ENCODE measurements around the gene CYSTM1.

Gene CYSTM1

GRCh38 chr5:140225396-140225795, 50.4 kb downstream of the CYSTM1 start:
- TF ChIP-seq, protein P1, sequence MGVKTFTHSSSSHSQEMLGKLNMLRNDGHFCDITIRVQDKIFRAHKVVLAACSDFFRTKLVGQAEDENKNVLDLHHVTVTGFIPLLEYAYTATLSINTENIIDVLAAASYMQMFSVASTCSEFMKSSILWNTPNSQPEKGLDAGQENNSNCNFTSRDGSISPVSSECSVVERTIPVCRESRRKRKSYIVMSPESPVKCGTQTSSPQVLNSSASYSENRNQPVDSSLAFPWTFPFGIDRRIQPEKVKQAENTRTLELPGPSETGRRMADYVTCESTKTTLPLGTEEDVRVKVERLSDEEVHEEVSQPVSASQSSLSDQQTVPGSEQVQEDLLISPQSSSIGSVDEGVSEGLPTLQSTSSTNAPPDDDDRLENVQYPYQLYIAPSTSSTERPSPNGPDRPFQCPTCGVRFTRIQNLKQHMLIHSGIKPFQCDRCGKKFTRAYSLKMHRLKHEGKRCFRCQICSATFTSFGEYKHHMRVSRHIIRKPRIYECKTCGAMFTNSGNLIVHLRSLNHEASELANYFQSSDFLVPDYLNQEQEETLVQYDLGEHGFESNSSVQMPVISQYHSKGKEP (tag by site-specific recombination; IDR thresholded peaks at IDR 0.05): no peak
- no peak overlapping the region for H3K27ac ChIP-seq (ENCODE audit: extremely low read depth, low read depth, low read length)
- POLR2A ChIA-PET: no interaction called here
- CTCF ChIA-PET: interaction anchor here (2.6 kb wide), 1 partner anchor 126 kb away, joined by 6 read pairs; no protein-coding TSS in a partner anchor
- peaks cover 5% of the 10 kb centered on the region for H3K4me1 ChIP-seq (ENCODE audit: control insufficient read depth, insufficient read depth, low read length)
- no peak overlapping the region for H3K4me3 ChIP-seq (ENCODE audit: low read depth, low read length)
- no peaks in the 10 kb centered on the region for H3K9me3 ChIP-seq (ENCODE audit: control insufficient read depth, insufficient read depth, low read depth, low read length)
- no peaks in the 10 kb centered on the region for H3K36me3 ChIP-seq (ENCODE audit: control insufficient read depth in 2 of 2, insufficient read depth in 1 of 2, low read length in 2 of 2)

GRCh38 chr5:140227046-140227445, 52.1 kb downstream of the CYSTM1 start:
- ChIA-PET POLR2A (no interaction called here), CTCF (interaction anchor here (0.5 to 2.7 kb wide), 6 partner anchors 13 to 151 kb away, joined by 3 to 11 read pairs (median 4); no protein-coding TSS in a partner anchor)
- TF ChIP-seq PRDM6 (tag by site-specific recombination; IDR thresholded peaks at IDR 0.05): no peak
- no peak for TF ChIP-seq GLIS2 (tag by site-specific recombination; IDR thresholded peaks at IDR 0.05)
- TF ChIP-seq, protein P2, sequence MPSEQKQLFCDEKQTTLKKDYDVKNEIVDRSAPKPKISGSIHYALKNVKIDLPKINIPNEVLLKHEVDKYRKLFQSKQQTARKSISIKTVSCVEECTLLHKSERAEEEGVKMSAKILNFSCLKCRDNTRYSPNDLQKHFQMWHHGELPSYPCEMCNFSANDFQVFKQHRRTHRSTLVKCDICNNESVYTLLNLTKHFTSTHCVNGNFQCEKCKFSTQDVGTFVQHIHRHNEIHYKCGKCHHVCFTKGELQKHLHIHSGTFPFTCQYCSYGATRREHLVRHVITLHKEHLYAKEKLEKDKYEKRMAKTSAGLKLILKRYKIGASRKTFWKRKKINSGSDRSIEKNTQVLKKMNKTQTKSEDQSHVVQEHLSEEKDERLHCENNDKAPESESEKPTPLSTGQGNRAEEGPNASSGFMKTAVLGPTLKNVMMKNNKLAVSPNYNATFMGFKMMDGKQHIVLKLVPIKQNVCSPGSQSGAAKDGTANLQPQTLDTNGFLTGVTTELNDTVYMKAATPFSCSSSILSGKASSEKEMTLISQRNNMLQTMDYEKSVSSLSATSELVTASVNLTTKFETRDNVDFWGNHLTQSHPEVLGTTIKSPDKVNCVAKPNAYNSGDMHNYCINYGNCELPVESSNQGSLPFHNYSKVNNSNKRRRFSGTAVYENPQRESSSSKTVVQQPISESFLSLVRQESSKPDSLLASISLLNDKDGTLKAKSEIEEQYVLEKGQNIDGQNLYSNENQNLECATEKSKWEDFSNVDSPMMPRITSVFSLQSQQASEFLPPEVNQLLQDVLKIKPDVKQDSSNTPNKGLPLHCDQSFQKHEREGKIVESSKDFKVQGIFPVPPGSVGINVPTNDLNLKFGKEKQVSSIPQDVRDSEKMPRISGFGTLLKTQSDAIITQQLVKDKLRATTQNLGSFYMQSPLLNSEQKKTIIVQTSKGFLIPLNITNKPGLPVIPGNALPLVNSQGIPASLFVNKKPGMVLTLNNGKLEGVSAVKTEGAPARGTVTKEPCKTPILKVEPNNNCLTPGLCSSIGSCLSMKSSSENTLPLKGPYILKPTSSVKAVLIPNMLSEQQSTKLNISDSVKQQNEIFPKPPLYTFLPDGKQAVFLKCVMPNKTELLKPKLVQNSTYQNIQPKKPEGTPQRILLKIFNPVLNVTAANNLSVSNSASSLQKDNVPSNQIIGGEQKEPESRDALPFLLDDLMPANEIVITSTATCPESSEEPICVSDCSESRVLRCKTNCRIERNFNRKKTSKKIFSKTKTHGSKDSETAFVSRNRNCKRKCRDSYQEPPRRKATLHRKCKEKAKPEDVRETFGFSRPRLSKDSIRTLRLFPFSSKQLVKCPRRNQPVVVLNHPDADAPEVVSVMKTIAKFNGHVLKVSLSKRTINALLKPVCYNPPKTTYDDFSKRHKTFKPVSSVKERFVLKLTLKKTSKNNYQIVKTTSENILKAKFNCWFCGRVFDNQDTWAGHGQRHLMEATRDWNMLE (tag by site-specific recombination; conservative IDR thresholded peaks at IDR 0.05; ENCODE audit: low read depth): no peak
- TF ChIP-seq BCL11B (tag by site-specific recombination; IDR thresholded peaks at IDR 0.05; ENCODE audit: low read depth): no peak
- TF ChIP-seq ZNF274 (IDR thresholded peaks at IDR 0.05; ENCODE audit: low read length): no peak
- TF ChIP-seq ZNF274 (tag by site-specific recombination; IDR thresholded peaks at IDR 0.05; ENCODE audit: borderline replicate concordance): no peak
- no peak for TF ChIP-seq ZNF112 (tag by site-specific recombination; IDR thresholded peaks at IDR 0.05)
- no peak for TF ChIP-seq ZNF16 (tag by site-specific recombination; IDR thresholded peaks at IDR 0.05; ENCODE audit: low read depth)
- no peak overlapping the region for H3K27ac ChIP-seq (ENCODE audit: extremely low read depth, low read depth, low read length)
- no peaks in the 10 kb centered on the region for H3K4me1 ChIP-seq (ENCODE audit: control insufficient read depth, insufficient read depth, low read length)
- no peak overlapping the region for H3K4me3 ChIP-seq (ENCODE audit: low read depth, low read length)
- no peaks in the 10 kb centered on the region for H3K36me3 ChIP-seq (ENCODE audit: control insufficient read depth in 2 of 2, insufficient read depth in 1 of 2, low read length in 2 of 2)
- no peaks in the 10 kb centered on the region for H3K9me3 ChIP-seq (ENCODE audit: control insufficient read depth, insufficient read depth, low read depth, low read length)

GRCh38 chr5:140228364-140228837, 53.4 kb downstream of the CYSTM1 start:
- CTCF ChIA-PET: interaction anchor here (0.6 to 2.7 kb wide), 3 partner anchors 11 to 1479 kb away, joined by 4 to 11 read pairs (median 6); no protein-coding TSS in a partner anchor
- no peak for TF ChIP-seq ZNF302 (tag by site-specific recombination; IDR thresholded peaks at IDR 0.05; ENCODE audit: low read depth)
- TF ChIP-seq HOXD13 (CRISPR knock-in tag; IDR thresholded peaks at IDR 0.05; ENCODE audit: borderline replicate concordance): no peak
- TF ChIP-seq ZNF449 (tag by site-specific recombination; IDR thresholded peaks at IDR 0.05): no peak
- TF ChIP-seq, protein P3, sequence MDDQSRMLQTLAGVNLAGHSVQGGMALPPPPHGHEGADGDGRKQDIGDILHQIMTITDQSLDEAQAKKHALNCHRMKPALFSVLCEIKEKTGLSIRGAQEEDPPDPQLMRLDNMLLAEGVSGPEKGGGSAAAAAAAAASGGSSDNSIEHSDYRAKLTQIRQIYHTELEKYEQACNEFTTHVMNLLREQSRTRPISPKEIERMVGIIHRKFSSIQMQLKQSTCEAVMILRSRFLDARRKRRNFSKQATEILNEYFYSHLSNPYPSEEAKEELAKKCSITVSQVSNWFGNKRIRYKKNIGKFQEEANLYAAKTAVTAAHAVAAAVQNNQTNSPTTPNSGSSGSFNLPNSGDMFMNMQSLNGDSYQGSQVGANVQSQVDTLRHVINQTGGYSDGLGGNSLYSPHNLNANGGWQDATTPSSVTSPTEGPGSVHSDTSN (CRISPR knock-in tag; IDR thresholded peaks at IDR 0.05): no peak
- TF ChIP-seq ZNF248 (tag by site-specific recombination; IDR thresholded peaks at IDR 0.05): no peak
- no peak for TF ChIP-seq ZNF501 (tag by site-specific recombination; IDR thresholded peaks at IDR 0.05)
- TF ChIP-seq ZNF214 (tag by site-specific recombination; IDR thresholded peaks at IDR 0.05; ENCODE audit: borderline replicate concordance): no peak
- no peak for TF ChIP-seq ZNF114 (tag by site-specific recombination; IDR thresholded peaks at IDR 0.05)
- TF ChIP-seq ZNF558 (tag by site-specific recombination; IDR thresholded peaks at IDR 0.05): no peak
- no peak for TF ChIP-seq GLI4 (tag by site-specific recombination; IDR thresholded peaks at IDR 0.05)

More at GRCh38 chr5:140228364-140228837, 53.4 kb downstream of the CYSTM1 start:
- Histone ChIP-seq H3K9me3 (ENCODE audit: control insufficient read depth, insufficient read depth, low read depth, low read length) (no peaks in the 10 kb centered on the region), H3K36me3 (ENCODE audit: control insufficient read depth in 2 of 2, insufficient read depth in 1 of 2, low read length in 2 of 2) (no peaks in the 10 kb centered on the region), H3K4me1 (ENCODE audit: control insufficient read depth, insufficient read depth, low read length) (no peaks in the 10 kb centered on the region), H3K27ac (ENCODE audit: extremely low read depth, low read depth, low read length) (no peak overlapping the region), H3K4me3 (ENCODE audit: low read depth, low read length) (no peak overlapping the region)
- POLR2A ChIA-PET: no interaction called here
